ENCODE measurements around the gene YPEL1.

YPEL1 gene

DNA sequence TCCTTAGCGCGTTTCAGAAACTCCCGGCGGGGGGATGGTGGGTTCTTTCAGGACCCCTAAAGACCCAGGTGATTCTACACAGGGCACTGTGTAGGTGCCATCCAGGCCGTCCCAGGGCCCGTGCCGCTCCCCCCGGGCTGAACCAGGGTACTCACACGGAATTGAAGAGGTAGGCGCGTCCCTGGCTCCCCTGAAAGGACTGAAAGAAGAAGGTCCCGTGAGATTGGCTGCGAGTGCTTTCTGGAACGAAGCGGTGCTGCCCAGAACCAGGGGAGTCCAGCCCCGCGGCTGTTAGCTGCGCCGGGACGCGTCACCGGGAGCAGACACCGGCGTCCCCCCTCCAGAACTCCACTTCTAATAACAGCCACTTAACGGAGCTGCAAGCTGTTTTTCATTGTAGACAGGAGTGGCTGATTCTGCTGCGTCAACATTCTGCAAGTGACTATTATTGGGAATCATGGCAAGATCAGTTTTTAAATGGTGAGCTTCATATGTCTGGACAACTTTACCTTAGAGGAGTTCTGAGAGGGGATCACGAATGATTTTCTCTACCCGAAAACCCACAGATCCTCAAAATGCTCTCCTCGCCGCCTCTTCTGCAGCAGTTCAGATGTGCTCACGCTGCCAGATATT is 31.8 kb downstream of the YPEL1 start:
- H3K9ac ChIP-seq (ENCODE audit: low read length) = no peak overlapping the region
- H3K27me3 ChIP-seq (replicated peaks; ENCODE audit: control insufficient read depth, insufficient read depth, low read length) = no peaks in the 10 kb centered on the region
- peaks cover 3% of the 10 kb centered on the region for H3K4me1 ChIP-seq (ENCODE audit: control insufficient read depth, insufficient read depth, low read length)
- peaks cover 9% of the 10 kb centered on the region for H3K36me3 ChIP-seq (ENCODE audit: control insufficient read depth, insufficient read depth, low read length, severe bottlenecking)
- H3K4me3 ChIP-seq (ENCODE audit: low read length) = no peak overlapping the region
- no peaks in the 10 kb centered on the region for H3K9me3 ChIP-seq (ENCODE audit: control insufficient read depth, low read length)
- no peak for DNase-seq (ENCODE audit: low read depth)

DNA sequence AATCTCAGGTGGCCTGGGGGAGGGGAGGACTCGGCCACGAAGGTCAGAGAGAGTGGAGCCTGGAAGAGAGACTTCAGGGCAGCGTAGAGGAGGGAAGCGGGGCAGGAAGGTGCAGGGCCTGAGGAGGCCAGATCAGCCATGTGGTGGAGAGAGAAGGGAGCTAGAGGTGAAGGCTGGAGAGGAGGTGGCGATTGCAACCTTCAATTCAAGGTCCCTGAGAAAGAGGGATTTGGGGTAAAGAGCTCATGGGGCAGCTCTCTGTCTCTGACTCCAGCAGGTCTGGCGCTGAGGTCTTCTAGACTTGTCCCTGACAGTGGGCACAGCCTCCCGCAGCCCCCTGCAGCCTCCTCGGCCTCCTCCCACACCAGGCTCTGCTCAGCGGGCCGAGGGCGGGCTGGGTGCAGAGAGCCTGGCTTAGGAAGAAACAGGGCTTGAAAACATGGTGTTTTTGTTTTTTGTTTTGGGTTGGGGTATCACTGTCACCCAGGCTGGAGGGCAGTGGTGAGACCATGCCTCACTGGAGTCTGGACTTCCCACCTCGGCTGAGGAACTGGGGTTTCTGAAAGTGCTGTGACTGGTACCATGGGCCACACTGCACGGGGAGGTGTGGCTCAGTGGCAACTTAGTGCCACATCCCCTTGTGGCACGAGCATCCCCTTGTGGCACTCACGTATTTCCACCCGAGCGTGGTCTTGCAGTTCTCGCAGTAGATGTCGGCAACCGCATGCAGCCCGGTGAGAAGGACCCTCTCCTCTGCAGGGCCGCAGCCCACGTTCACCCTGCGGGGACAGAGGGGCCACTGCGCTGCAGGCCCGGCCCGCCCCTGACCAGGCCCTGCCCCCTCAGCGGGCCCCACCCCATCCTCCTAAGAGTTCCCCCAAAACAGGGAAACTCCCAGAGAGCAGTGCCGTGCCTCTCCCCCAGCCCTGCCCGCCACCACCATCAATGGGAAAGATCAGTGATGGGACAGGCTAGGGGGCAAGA is 32.6 kb downstream of the YPEL1 start:
- no peak overlapping the region for H3K4me3 ChIP-seq (ENCODE audit: low read length)
- H3K4me1 ChIP-seq (ENCODE audit: control insufficient read depth, insufficient read depth, low read length) = peaks cover 9% of the 10 kb centered on the region
- peaks cover 9% of the 10 kb centered on the region for H3K36me3 ChIP-seq (ENCODE audit: control insufficient read depth, insufficient read depth, low read length, severe bottlenecking)
- no peak overlapping the region for H3K9ac ChIP-seq (ENCODE audit: low read length)
- H3K27me3 ChIP-seq (replicated peaks; ENCODE audit: control insufficient read depth, insufficient read depth, low read length) = no peaks in the 10 kb centered on the region
- DNase-seq (ENCODE audit: low read depth) = no peak
- no peaks in the 10 kb centered on the region for H3K9me3 ChIP-seq (ENCODE audit: control insufficient read depth, low read length)

GRCh38 chr22:21702094-21702493 is 33.5 kb downstream of the YPEL1 start:
- H3K27me3 ChIP-seq (replicated peaks; ENCODE audit: control insufficient read depth, insufficient read depth, low read length) = no peaks in the 10 kb centered on the region
- no peaks in the 10 kb centered on the region for H3K9me3 ChIP-seq (ENCODE audit: control insufficient read depth, low read length)
- peaks cover 15% of the 10 kb centered on the region for H3K36me3 ChIP-seq (ENCODE audit: control insufficient read depth, insufficient read depth, low read length, severe bottlenecking)
- H3K4me3 ChIP-seq (ENCODE audit: low read length) = no peak overlapping the region
- peaks cover 9% of the 10 kb centered on the region for H3K4me1 ChIP-seq (ENCODE audit: control insufficient read depth, insufficient read depth, low read length)
- DNase-seq (ENCODE audit: low read depth) = no peak
- H3K9ac ChIP-seq (ENCODE audit: low read length) = no peak overlapping the region

DNA sequence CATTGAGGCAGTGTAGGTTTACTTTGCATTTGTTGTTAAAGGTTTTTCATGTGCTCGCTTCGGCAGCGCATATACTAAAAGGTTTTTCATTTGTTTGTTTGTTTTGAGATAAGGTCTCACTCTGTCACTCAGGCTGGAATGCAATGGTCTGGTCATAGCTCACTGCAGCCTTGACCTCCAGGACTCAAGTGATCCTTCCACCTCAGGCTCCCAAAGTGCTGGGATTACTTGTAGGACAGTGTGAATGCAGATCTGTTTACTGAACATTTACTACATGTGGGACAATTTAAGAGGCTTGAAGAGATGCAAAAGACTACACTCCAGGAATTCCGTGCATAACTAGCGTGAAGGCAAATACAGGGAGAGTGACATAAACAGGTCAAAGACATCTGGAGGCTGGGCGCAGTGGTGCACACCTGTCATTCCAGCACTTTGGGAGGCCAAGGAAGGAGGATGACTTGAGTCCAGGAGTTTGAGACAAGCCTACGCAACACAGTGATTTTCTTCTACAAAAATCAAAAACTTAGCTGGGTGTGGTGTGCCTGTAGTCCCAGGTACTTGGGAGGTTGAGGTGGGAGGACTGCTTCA is 34.1 kb downstream of the YPEL1 start:
- DNase-seq (ENCODE audit: low read depth) = no peak
- H3K4me3 ChIP-seq (ENCODE audit: low read length) = no peak overlapping the region
- H3K27me3 ChIP-seq (replicated peaks; ENCODE audit: control insufficient read depth, insufficient read depth, low read length) = no peaks in the 10 kb centered on the region
- peaks cover 9% of the 10 kb centered on the region for H3K4me1 ChIP-seq (ENCODE audit: control insufficient read depth, insufficient read depth, low read length)
- H3K9ac ChIP-seq (ENCODE audit: low read length) = no peak overlapping the region
- H3K9me3 ChIP-seq (ENCODE audit: control insufficient read depth, low read length) = no peaks in the 10 kb centered on the region
- H3K36me3 ChIP-seq (ENCODE audit: control insufficient read depth, insufficient read depth, low read length, severe bottlenecking) = peaks cover 21% of the 10 kb centered on the region

DNA sequence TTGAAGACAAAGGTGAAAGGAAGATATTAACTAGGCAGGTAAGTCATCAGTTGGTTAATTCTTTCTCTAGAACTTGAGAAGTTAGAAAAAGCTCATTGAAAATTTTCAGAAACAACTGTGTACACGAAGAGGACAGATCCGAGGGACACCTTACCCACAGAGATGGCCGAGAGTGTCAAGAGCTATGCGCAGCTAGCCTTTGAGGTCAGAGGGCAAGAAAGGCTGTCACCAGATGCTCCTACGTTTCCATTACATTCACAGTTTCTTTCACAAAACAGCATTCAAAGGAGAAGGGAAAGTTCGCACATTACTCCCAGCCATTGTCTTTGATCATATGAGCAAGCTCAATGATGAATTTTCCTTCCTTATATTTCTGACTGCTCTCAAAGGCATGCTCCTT is 34.8 kb downstream of the YPEL1 start:
- peaks cover 28% of the 10 kb centered on the region for H3K36me3 ChIP-seq (ENCODE audit: control insufficient read depth, insufficient read depth, low read length, severe bottlenecking)

DNA sequence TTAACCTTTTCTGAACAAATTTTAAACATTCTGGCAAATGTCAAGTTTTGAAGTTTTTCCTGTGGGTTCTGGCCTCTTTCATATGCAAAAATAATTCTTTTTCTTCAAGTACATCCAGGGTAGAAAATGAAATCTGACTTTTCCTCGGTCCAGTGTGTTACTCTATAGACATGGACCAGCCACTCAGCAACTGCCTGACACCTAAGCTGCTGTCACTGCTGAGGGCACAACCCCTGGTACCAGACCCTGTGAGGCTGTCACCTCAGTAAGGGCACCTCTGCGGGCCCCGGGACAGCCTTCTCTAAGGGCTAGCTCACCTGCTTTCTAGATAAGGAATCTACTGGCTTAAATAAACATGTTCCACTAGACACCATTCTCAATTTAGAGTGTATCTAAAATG is 36.0 kb downstream of the YPEL1 start:
- no peak overlapping the region for H3K4me3 ChIP-seq (ENCODE audit: low read length)
- H3K9me3 ChIP-seq (ENCODE audit: control insufficient read depth, low read length) = no peaks in the 10 kb centered on the region
- DNase-seq (ENCODE audit: low read depth) = no peak
- no peaks in the 10 kb centered on the region for H3K27me3 ChIP-seq (replicated peaks; ENCODE audit: control insufficient read depth, insufficient read depth, low read length)
- peaks cover 38% of the 10 kb centered on the region for H3K36me3 ChIP-seq (ENCODE audit: control insufficient read depth, insufficient read depth, low read length, severe bottlenecking)
- peaks cover 9% of the 10 kb centered on the region for H3K4me1 ChIP-seq (ENCODE audit: control insufficient read depth, insufficient read depth, low read length)
- no peak overlapping the region for H3K9ac ChIP-seq (ENCODE audit: low read length)

More for the DNA sequence above, 34.8 kb downstream of the YPEL1 start:
- Histone ChIP-seq H3K9ac (ENCODE audit: low read length) (no peak overlapping the region), H3K9me3 (ENCODE audit: control insufficient read depth, low read length) (no peaks in the 10 kb centered on the region), H3K4me3 (ENCODE audit: low read length) (no peak overlapping the region), H3K4me1 (ENCODE audit: control insufficient read depth, insufficient read depth, low read length) (peaks cover 9% of the 10 kb centered on the region), H3K27me3 (replicated peaks; ENCODE audit: control insufficient read depth, insufficient read depth, low read length) (no peaks in the 10 kb centered on the region)
- DNase-seq (ENCODE audit: low read depth) = peak; percentile 16

DNA sequence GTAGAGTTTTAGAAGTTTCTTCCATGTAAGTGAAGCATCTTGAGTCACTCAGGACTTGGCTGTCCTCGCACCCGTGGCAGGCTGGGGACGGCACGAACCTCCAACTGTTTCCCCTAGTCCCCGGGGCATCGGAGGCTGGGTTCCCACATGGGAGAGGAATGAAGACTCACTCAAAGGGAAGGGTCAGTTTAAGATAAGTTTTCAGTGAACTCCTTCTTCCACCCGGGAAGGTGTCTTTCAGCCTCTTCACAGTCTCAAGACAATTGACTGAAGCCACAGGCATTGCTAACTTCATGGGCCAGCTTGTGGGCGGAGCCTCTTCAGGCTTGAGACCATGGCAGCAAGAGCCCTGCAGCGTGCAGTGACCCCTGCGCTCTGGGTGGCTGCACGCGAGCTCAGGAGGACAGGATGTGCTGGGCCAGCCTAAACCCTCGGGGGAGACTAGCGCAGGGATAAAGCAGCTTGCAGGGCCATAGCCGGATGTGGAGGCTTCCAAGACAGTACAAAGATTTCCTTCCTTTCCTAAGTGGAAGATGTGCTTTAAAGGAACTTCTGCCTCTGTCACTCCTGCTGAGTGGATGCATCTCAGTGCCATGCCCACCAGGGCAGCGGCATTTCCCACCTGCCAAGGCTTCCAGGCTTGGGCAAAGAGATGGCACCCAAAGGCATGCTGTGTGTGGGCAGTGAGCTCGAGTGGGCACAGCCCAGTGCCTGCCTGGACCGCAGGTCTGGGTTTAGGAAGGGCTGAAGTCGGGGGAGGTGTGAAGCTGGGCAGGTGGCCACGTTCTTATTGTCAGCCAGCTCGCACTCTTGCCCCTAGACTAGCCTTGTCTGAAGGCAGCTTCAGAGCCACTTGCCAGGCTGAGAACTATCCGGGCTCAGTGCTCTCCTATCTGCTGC is 36.9 kb downstream of the YPEL1 start:
- Histone ChIP-seq H3K36me3 (ENCODE audit: control insufficient read depth, insufficient read depth, low read length, severe bottlenecking) (peaks cover 47% of the 10 kb centered on the region), H3K4me1 (ENCODE audit: control insufficient read depth, insufficient read depth, low read length) (peaks cover 9% of the 10 kb centered on the region), H3K9me3 (ENCODE audit: control insufficient read depth, low read length) (no peaks in the 10 kb centered on the region), H3K4me3 (ENCODE audit: low read length) (no peak overlapping the region), H3K27me3 (replicated peaks; ENCODE audit: control insufficient read depth, insufficient read depth, low read length) (no peaks in the 10 kb centered on the region), H3K9ac (ENCODE audit: low read length) (no peak overlapping the region)
- DNase-seq (ENCODE audit: low read depth) = peak; percentile 89

DNA sequence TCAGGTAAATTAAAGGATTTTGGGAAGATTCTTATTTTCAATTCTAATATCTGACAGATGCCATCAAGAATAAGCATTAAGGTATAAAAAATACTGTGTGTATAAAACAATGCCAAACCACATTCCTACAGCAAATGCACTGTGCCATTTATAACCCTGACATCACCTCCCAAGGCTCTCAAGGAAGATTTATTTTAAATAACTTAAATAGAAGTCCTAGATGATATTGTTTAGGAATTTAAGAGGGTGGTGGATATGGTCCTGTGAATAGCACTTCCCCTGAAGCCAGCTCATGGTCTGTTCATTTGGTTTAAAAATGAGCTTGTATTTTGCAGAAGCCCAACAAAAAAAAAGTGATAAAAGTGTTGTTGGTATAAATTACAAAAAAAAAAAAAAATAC is 37.7 kb downstream of the YPEL1 start:
- Histone ChIP-seq H3K36me3 (ENCODE audit: control insufficient read depth, insufficient read depth, low read length, severe bottlenecking) (peaks cover 52% of the 10 kb centered on the region), H3K4me3 (ENCODE audit: low read length) (no peak overlapping the region), H3K27me3 (replicated peaks; ENCODE audit: control insufficient read depth, insufficient read depth, low read length) (no peaks in the 10 kb centered on the region), H3K9ac (ENCODE audit: low read length) (no peak overlapping the region), H3K9me3 (ENCODE audit: control insufficient read depth, low read length) (no peaks in the 10 kb centered on the region), H3K4me1 (ENCODE audit: control insufficient read depth, insufficient read depth, low read length) (peaks cover 9% of the 10 kb centered on the region)
- DNase-seq (ENCODE audit: low read depth) = peak; percentile 71

- Histone ChIP-seq H3K9ac (ENCODE audit: low read length) (no peak overlapping the region), H3K27me3 (replicated peaks; ENCODE audit: control insufficient read depth, insufficient read depth, low read length) (no peaks in the 10 kb centered on the region), H3K9me3 (ENCODE audit: control insufficient read depth, low read length) (no peaks in the 10 kb centered on the region), H3K4me3 (ENCODE audit: low read length) (no peak overlapping the region), H3K36me3 (ENCODE audit: control insufficient read depth, insufficient read depth, low read length, severe bottlenecking) (peaks cover 52% of the 10 kb centered on the region), H3K4me1 (ENCODE audit: control insufficient read depth, insufficient read depth, low read length) (peaks cover 9% of the 10 kb centered on the region)
- no peak for DNase-seq (ENCODE audit: low read depth)
These were observed 38.4 kb downstream of the YPEL1 start for GRCh38 chr22:21697021-21697771.

- Histone ChIP-seq H3K4me1 (ENCODE audit: control insufficient read depth, insufficient read depth, low read length) (peaks cover 9% of the 10 kb centered on the region), H3K27me3 (replicated peaks; ENCODE audit: control insufficient read depth, insufficient read depth, low read length) (no peaks in the 10 kb centered on the region), H3K9ac (ENCODE audit: low read length) (no peak overlapping the region), H3K4me3 (ENCODE audit: low read length) (no peak overlapping the region), H3K9me3 (ENCODE audit: control insufficient read depth, low read length) (no peaks in the 10 kb centered on the region), H3K36me3 (ENCODE audit: control insufficient read depth, insufficient read depth, low read length, severe bottlenecking) (peaks cover 53% of the 10 kb centered on the region)
- no peak for DNase-seq (ENCODE audit: low read depth)
These were observed 39.5 kb downstream of the YPEL1 start for GRCh38 chr22:21696115-21696514.

Measured in adipocyte (in vitro differentiated cells).